B cell (primary cell): ENCODE data around the gene ZNF521. TPM values are rescaled to one million over a fixed set of nuclear protein-coding genes. Genes with fewer than 3 reads are reported as not detected.

Source experiments
- ATAC-seq: fragments of 200-7000 bp; cut with Tn5 transposase; one replicate; pipeline ENCODE4 v1.10.0; 2021; ENCODE audit warnings: low read depth, mild to moderate bottlenecking, moderate number of reproducible peaks, moderate library complexity
- CTCF ChIA-PET: fragments of 350-600 bp; sonication (Branson Sonifier 250); formaldehyde crosslinking; loops from one replicate; lab custom pipeline; 2021; ENCODE audit warnings: antibody characterized with exemption, inconsistent platforms; lab: Charles Lee
- POLR2A ChIA-PET: fragments of 350-600 bp; sonication (Branson Sonifier 250); formaldehyde crosslinking; loops from one replicate; lab custom pipeline; 2021; ENCODE audit warnings: antibody characterized with exemption; lab: Charles Lee
- DNase-seq: peaks from one replicate; pipeline ENCODE4 v3.0.0; 2013
- H2AFZ ChIP-seq: 2 replicates; pipeline ENCODE4 v1.6.1; 2012; ENCODE audit warnings: mild to moderate bottlenecking, low read depth, low read length; ENCODE audit not compliant: insufficient read depth, poor library complexity, severe bottlenecking
- H3K27ac ChIP-seq, 2 donors: 1 replicate in 1 of 2; 2 replicates in 1 of 2; pipeline ENCODE4 v1.5.1; 2012 to 2013; ENCODE audit warnings: low read length in 2 of 2, mild to moderate bottlenecking in 2 of 2, moderate library complexity in 1 of 2
- H3K27me3 ChIP-seq, 4 experiments: fragments of 200-600 bp in 1 of 4; sonication (generic) in 1 of 4; replicated peaks in 1 of 4; 1 replicate in 2 of 4; 2 replicates in 2 of 4; pipeline versions ENCODE4 v1.6.1 to v1.7.0; 2013 to 2016; ENCODE audit warnings: low read length in 3 of 4, mild to moderate bottlenecking in 2 of 4, mixed read lengths in 1 of 4, moderate library complexity in 1 of 4; ENCODE audit not compliant: insufficient read depth in 4 of 4, control insufficient read depth in 3 of 4; ENCODE audit errors: control extremely low read depth in 1 of 4
- H3K36me3 ChIP-seq, 2 experiments: replicated peaks in 1 of 2; 1 replicate in 1 of 2; 2 replicates in 1 of 2; pipeline versions ENCODE4 v1.6.1 to v1.7.1; 2013; ENCODE audit warnings: low read length in 1 of 2; ENCODE audit not compliant: insufficient read depth in 2 of 2, control insufficient read depth in 1 of 2; ENCODE audit errors: control extremely low read depth in 1 of 2, extremely low read depth in 1 of 2
- H3K4me1 ChIP-seq, 2 donors: fragments of 200-600 bp in 1 of 2; sonication (generic) in 1 of 2; 1 replicate in 1 of 2; 2 replicates in 1 of 2; pipeline versions ENCODE4 v1.5.1 to v1.6.1; 2013 to 2017; ENCODE audit warnings: low read length in 2 of 2; ENCODE audit not compliant: control insufficient read depth in 2 of 2, insufficient read depth in 2 of 2
- H3K4me2 ChIP-seq: replicated peaks from 2 replicates; pipeline ENCODE3; 2012; ENCODE audit warnings: mild to moderate bottlenecking, low read depth, low read length; ENCODE audit not compliant: poor library complexity, severe bottlenecking
- H3K4me3 ChIP-seq, 5 experiments: fragments of 200-600 bp in 1 of 5; sonication (generic) in 1 of 5; 1 replicate in 3 of 5; 2 replicates in 2 of 5; pipeline versions ENCODE4 v1.5.1 to v1.7.0; 2011 to 2016; ENCODE audit warnings: low read length in 4 of 5, mild to moderate bottlenecking in 4 of 5, low read depth in 2 of 5, control low read depth in 1 of 5, moderate library complexity in 1 of 5; ENCODE audit not compliant: insufficient read depth in 1 of 5; ENCODE audit errors: control extremely low read depth in 1 of 5, extremely low read depth in 1 of 5
- H3K79me2 ChIP-seq: fragments of 200-600 bp; sonication (generic); one replicate; pipeline ENCODE4 v1.6.0; 2016; ENCODE audit warnings: low read length; ENCODE audit not compliant: control insufficient read depth, insufficient read depth
- H3K9ac ChIP-seq: fragments of 200-600 bp; sonication (generic); 2 replicates; pipeline ENCODE4 v1.6.1; 2017; ENCODE audit warnings: mild to moderate bottlenecking, low read length, moderate library complexity
- H3K9me3 ChIP-seq, 3 donors: one replicate each; pipeline versions ENCODE4 v1.6.1 to v1.7.1; 2013; ENCODE audit warnings: low read length in 2 of 3; ENCODE audit not compliant: control insufficient read depth in 2 of 3, insufficient read depth in 1 of 3; ENCODE audit errors: control extremely low read depth in 1 of 3
- H4K20me1 ChIP-seq: 2 replicates; pipeline ENCODE4 v1.6.0; 2012; ENCODE audit warnings: mild to moderate bottlenecking, low read length; ENCODE audit not compliant: insufficient read depth, control insufficient read depth, poor library complexity, severe bottlenecking
- H3K27ac Mint-ChIP-seq: one replicate; pipeline ENCODE4 v1.8.0; 2021; ENCODE audit warnings: mixed read lengths
- H3K27me3 Mint-ChIP-seq: one replicate; pipeline ENCODE4 v1.8.0; 2021; ENCODE audit warnings: mixed read lengths
- H3K4me1 Mint-ChIP-seq: one replicate; pipeline ENCODE4 v1.8.0; 2021; ENCODE audit warnings: mixed read lengths
- H3K4me3 Mint-ChIP-seq: one replicate; pipeline ENCODE4 v1.8.0; 2021; ENCODE audit warnings: mixed read lengths
- H3K9me3 Mint-ChIP-seq: one replicate; pipeline ENCODE4 v1.8.0; 2022; ENCODE audit warnings: mixed read lengths; ENCODE audit not compliant: insufficient read depth
- CTCF ChIP-seq: fragments of 200-600 bp; IDR thresholded peaks from one replicate; pipeline ENCODE4 v1.8.0; 2022; ENCODE audit warnings: antibody characterized with exemption, mild to moderate bottlenecking
- EZH2 ChIP-seq: IDR thresholded peaks from 2 replicates; pipeline ENCODE4 v1.6.1; 2012; ENCODE audit warnings: borderline replicate concordance, low read depth, mild to moderate bottlenecking, moderate library complexity, low read length; ENCODE audit not compliant: insufficient read depth, poor library complexity, severe bottlenecking
- WGBS: methylation state at CpG from one replicate; pipeline ENCODE4 v1.1.5; 2013; ENCODE audit warnings: missing lambda C conversion rate; ENCODE audit not compliant: insufficient coverage; 5-methylcytosine and 5-hydroxymethylcytosine counted together
- intact Hi-C: fragments of 100-400 bp; cut with micrococcal nuclease; formaldehyde crosslinking; loops from one replicate; pipeline ENCODE4 v1.10.0; 2022
- polyA plus RNA-seq: library from polyadenylated mRNA; depleted of rRNA; stranded (reverse); fragments of >200 nt; gene quantifications from 2 replicates; pipeline ENCODE4 v1.2.3, GENCODE V29; 2012
- total RNA-seq, 2 donors: library from RNA; stranded (reverse); fragments of 120-200 nt in 1 of 2; gene quantifications; 1 replicate in 1 of 2; 2 replicates in 1 of 2; pipeline versions ENCODE4 v1.2.3 to v1.2.4, GENCODE V29; 2013 to 2022

The ZNF521 gene
- total and polyA plus RNA-seq, 2 donors (not counting 1 experiment from before 2014, with no cell fraction given), result 0.04 to 9.0 TPM

- Histone ChIP-seq H2AFZ (no peak overlapping the region), H4K20me1 (no peaks in the 10 kb centered on the region), H3K4me3 (no peak overlapping the region), H3K9ac (no peak overlapping the region), H3K27me3 (no peaks in the 10 kb centered on the region), H3K79me2 (no peaks in the 10 kb centered on the region), H3K27ac (no peak overlapping the region), H3K4me2 (no peak overlapping the region), H3K4me1 (no peaks in the 10 kb centered on the region), H3K36me3 (no peaks in the 10 kb centered on the region), H3K9me3 (no peaks in the 10 kb centered on the region)
- POLR2A ChIA-PET, result no interaction called here
- no peak for ATAC-seq
- no peaks in the 10 kb centered on the region for H3K4me1 Mint-ChIP-seq
- CTCF ChIA-PET, result no interaction called here
- H3K27me3 Mint-ChIP-seq, result peaks cover 8% of the 10 kb centered on the region
- H3K27ac Mint-ChIP-seq, result no peak overlapping the region
- DNase-seq, result no peak
- intact Hi-C loops, result no loop called here
- TF ChIP-seq EZH2 (no peak), CTCF (no peak)
- WGBS, result no CpG with 5 or more reads among the region's 3 CpGs
- no peaks in the 10 kb centered on the region for H3K9me3 Mint-ChIP-seq
- no peak overlapping the region for H3K4me3 Mint-ChIP-seq
Measured at GRCh38 chr18:25291150-25291549, 60.8 kb downstream of the ZNF521 start.

- CTCF ChIA-PET, result no interaction called here
- Histone ChIP-seq H3K27me3 (no peaks in the 10 kb centered on the region), H4K20me1 (no peaks in the 10 kb centered on the region), H3K9ac (no peak overlapping the region), H3K4me2 (no peak overlapping the region), H3K27ac (no peak overlapping the region), H3K79me2 (no peaks in the 10 kb centered on the region), H3K36me3 (no peaks in the 10 kb centered on the region), H3K9me3 (no peaks in the 10 kb centered on the region), H3K4me3 (no peak overlapping the region), H3K4me1 (no peaks in the 10 kb centered on the region), H2AFZ (no peak overlapping the region)
- intact Hi-C loops, result no loop called here
- no peaks in the 10 kb centered on the region for H3K9me3 Mint-ChIP-seq
- H3K27ac Mint-ChIP-seq, result no peak overlapping the region
- H3K4me1 Mint-ChIP-seq, result no peaks in the 10 kb centered on the region
- H3K4me3 Mint-ChIP-seq, result no peak overlapping the region
- DNase-seq (no peak), ATAC-seq (no peak)
- TF ChIP-seq EZH2 (no peak), CTCF (no peak)
- H3K27me3 Mint-ChIP-seq, result peaks cover 8% of the 10 kb centered on the region
- WGBS, result 100% methylated on average over 1 of the region's 9 CpGs
- POLR2A ChIA-PET, result no interaction called here
Measured at GRCh38 chr18:25289001-25289631, 62.9 kb downstream of the ZNF521 start.
